Activated CD8-positive, alpha-beta T cell treated with anti-CD3 and anti-CD28 coated beads, Interleukin-2, amount 10 ng/mL, durations not matched to agents 7 days and 5 days (primary cell): Measurements from ENCODE around the gene TLCD2. TPM values are rescaled to one million over a fixed set of nuclear protein-coding genes. Genes with fewer than 3 reads are reported as not detected.
"Not testable (repeated sequence)": the region's sequence is repeated elsewhere in the genome, so short reads cannot be mapped to it uniquely, and the experiment has no call there.

Experiments
- ATAC-seq: fragments of 150-1000 bp; cut with Tn5 transposase; one replicate; pipeline ENCODE4 v1.10.0; 2021; ENCODE audit warnings: moderate library complexity
- CTCF ChIA-PET: fragments of 350-600 bp; sonication (Branson Sonifier 250); formaldehyde crosslinking; loops from one replicate; lab custom pipeline; 2021; ENCODE audit warnings: antibody characterized with exemption; lab: Charles Lee
- POLR2A ChIA-PET: fragments of 350-600 bp; sonication (Branson Sonifier 250); formaldehyde crosslinking; loops from one replicate; lab custom pipeline; 2021; ENCODE audit warnings: antibody characterized with exemption; lab: Charles Lee
- DNase-seq: peaks from one replicate; pipeline ENCODE4 v3.0.0-alpha.2; 2020
- H3K27ac Mint-ChIP-seq: one replicate; pipeline ENCODE4 v1.8.0; 2021; ENCODE audit warnings: mild to moderate bottlenecking, mixed read lengths
- H3K27me3 Mint-ChIP-seq: one replicate; pipeline ENCODE4 v1.8.0; 2021; ENCODE audit warnings: low read depth, mixed read lengths
- H3K36me3 Mint-ChIP-seq: one replicate; pipeline ENCODE4 v1.8.0; 2021; ENCODE audit warnings: low read depth, mixed read lengths
- H3K4me1 Mint-ChIP-seq: one replicate; pipeline ENCODE4 v1.8.0; 2021; ENCODE audit warnings: low read depth, mixed read lengths
- H3K4me3 Mint-ChIP-seq: one replicate; pipeline ENCODE4 v1.8.0; 2021; ENCODE audit warnings: mild to moderate bottlenecking, mixed read lengths
- H3K9me3 Mint-ChIP-seq: one replicate; pipeline ENCODE4 v1.8.0; 2022; ENCODE audit warnings: mixed read lengths; ENCODE audit not compliant: insufficient read depth
- total RNA-seq, 2 experiments: library from RNA; stranded (reverse); gene quantifications; one replicate each; pipeline ENCODE4 v1.2.3, GENCODE V29; 2021

The TLCD2 gene
- total RNA-seq, 2 experiments from 2014 or later, result 0.13 TPM; not detected in 1

DNA sequence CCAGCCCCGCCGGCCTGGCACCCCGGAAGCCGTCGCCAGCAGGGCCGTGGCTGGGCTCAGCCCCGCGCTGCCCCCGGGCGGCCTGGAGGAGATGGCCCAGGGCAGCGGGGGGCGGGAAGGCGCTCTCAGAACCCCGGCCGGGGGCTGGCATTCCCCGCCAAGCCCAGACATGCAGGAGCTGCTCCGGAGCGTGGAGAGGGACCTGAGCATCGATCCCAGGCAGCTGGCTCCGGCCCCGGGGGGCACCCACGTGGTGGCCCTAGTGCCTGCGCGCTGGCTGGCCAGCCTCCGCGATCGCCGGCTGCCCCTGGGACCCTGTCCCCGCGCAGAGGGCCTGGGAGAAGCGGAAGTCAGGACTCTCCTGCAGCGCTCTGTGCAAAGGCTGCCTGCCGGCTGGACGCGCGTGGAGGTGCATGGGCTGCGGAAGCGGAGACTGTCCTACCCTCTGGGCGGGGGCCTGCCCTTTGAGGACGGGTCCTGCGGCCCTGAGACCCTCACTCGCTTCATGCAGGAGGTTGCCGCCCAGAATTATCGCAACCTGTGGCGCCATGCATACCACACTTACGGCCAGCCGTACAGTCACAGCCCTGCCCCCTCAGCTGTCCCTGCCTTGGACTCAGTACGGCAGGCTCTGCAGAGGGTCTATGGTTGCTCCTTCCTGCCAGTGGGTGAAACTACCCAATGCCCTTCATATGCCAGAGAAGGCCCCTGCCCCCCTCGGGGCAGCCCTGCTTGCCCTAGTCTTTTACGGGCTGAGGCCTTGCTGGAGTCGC, 14.9 kb upstream of the TLCD2 start:
- Mint-ChIP-seq H3K27me3 (no peaks in the 10 kb centered on the region), H3K4me3 (peak overlapping the region; percentile 77), H3K36me3 (peaks cover 24% of the 10 kb centered on the region), H3K9me3 (no peaks in the 10 kb centered on the region), H3K27ac (peak overlapping the region; percentile 62), H3K4me1 (peaks cover 49% of the 10 kb centered on the region)
- no peak for DNase-seq
- ATAC-seq, result peak; percentile 70
- ChIA-PET CTCF (interaction anchor here (0.7 to 7.0 kb wide), 2 partner anchors 9 to 145 kb away, joined by 3 to 44 read pairs; no protein-coding TSS in a partner anchor), POLR2A (interaction anchor here (0.6 to 2.5 kb wide), 6 partner anchors 9 to 145 kb away, joined by 3 to 13 read pairs (median 5); partner anchors contain the start of gene SMYD4)

DNA sequence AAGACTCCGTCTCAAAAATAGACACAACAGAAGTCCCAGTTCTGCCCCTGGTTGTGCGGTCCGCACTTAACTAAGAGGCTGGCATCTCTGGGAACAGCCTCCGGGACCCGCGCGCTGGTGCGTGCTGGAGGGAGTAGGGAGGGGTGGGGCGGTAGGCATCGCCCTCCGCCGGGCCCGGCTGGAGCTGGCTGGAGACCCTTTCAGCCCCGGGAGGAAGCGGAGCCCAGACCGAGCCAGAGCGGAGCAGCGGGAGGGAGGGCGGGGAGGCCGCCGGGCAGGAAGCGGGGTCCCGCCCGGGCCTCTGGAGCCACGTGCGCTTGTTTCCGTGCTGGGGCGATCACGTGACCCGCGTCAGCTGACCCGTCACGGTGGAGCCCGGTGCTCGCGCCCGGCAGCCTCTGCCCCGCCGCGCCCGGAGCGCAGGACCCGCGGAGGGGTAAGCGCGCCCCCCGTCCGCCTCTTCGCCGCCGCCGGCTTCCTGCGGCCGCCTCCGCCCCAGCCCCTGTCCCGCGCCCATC, 14.2 kb upstream of the TLCD2 start, which contains the start of gene WDR81:
WDR81 (plus strand) TSS at position 354 of the 518 bp plus-strand sequence. CDS start 256 bp downstream, outside the sequence.
- Mint-ChIP-seq H3K4me1 (peaks cover 42% of the 10 kb centered on the region), H3K36me3 (peaks cover 18% of the 10 kb centered on the region), H3K27ac (peak within 1 kb of the TSS; percentile 82), H3K9me3 (no peaks in the 10 kb centered on the region), H3K27me3 (no peaks in the 10 kb centered on the region), H3K4me3 (peak within 1 kb of the TSS; percentile 77)
- ChIA-PET POLR2A (interaction anchor here (0.7 to 2.5 kb wide), 7 partner anchors 8 to 172 kb away, joined by 3 to 13 read pairs (median 4); partner anchors contain the start of gene SMYD4), CTCF (interaction anchor here (0.7 to 7.0 kb wide), 3 partner anchors 8 to 145 kb away, joined by 3 to 44 read pairs (median 7); no protein-coding TSS in a partner anchor)
- DNase-seq (peak; percentile 94), ATAC-seq (peak; percentile 79)

DNA sequence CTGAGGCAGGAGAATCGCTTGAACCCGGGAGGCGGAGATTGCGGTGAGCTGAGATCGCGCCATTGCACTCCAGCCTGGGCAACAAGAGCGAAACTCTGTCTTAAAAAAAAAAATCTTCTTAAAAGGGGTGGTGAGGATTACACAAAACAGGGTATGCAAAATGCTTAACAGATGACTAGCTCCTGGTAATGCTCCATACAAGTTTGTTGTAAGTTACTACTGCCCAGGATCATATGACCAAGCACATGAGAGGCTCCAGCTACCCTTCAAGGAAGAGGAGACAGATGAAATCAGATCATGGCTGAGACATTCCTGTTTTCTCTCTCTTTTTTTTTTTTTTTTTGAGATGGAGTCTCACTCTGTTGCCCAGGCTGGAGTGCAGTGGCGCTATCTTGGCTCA, 11.8 kb upstream of the TLCD2 start:
- ATAC-seq, DNase-seq, H3K9me3 Mint-ChIP-seq, H3K4me3 Mint-ChIP-seq, H3K27me3 Mint-ChIP-seq, H3K36me3 Mint-ChIP-seq: not testable (repeated sequence)
- peaks cover 54% of the 10 kb centered on the region for H3K4me1 Mint-ChIP-seq
- H3K27ac Mint-ChIP-seq, result peak overlapping the region; percentile 95
- ChIA-PET POLR2A (interaction anchor here (1.9 kb wide), 1 partner anchor 108 kb away, joined by 8 read pairs; the partner anchor contains the start of genes RPA1 and SMYD4), CTCF (interaction anchor here (1.0 to 7.0 kb wide), 20 partner anchors 9 to 187 kb away, joined by 3 to 44 read pairs (median 8); partner anchors contain the start of genes RPA1 and SMYD4)

DNA sequence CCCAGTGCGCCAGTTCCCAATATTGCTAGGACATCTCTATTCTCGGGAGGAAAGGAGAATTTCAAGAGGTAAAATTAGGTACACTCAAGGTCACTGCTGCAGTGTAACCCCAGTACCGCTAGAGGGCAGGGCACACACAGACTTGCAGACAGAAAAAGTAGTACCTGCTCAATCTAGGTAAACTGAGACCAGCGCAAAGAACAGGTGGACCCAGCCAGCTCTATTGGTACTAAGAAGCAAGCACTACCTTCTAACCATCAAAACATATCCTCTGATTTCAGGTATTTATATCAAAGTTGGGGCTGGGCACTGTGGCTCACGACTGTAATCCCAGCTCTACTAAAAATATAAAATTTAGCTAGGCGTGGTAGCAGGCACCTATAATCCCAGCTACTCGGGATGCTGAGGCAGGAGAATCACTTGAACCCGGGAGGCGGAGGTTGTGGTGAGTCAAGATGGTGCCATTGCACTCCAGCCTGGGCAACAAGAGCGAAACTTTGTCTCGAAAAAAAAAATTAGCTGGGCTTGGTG, 10.7 kb upstream of the TLCD2 start:
- CTCF ChIA-PET, result interaction anchor here (0.6 to 7.0 kb wide), 41 partner anchors 8 to 617 kb away, joined by 3 to 44 read pairs (median 4); partner anchors contain the start of genes HIC1, PRPF8, RILP and RPA1
- peak; percentile 83 for DNase-seq
- H3K9me3 Mint-ChIP-seq, result no peaks in the 10 kb centered on the region
- no peaks in the 10 kb centered on the region for H3K27me3 Mint-ChIP-seq
- H3K4me1 Mint-ChIP-seq, result peaks cover 57% of the 10 kb centered on the region
- H3K27ac Mint-ChIP-seq, result no peak overlapping the region
- no peak overlapping the region for H3K4me3 Mint-ChIP-seq
- POLR2A ChIA-PET, result interaction anchor here (0.9 to 1.9 kb wide), 3 partner anchors 43 to 160 kb away, joined by 3 to 8 read pairs (median 4); partner anchors contain the start of genes RPA1 and SMYD4
- no peak for ATAC-seq
- H3K36me3 Mint-ChIP-seq, result peaks cover 5% of the 10 kb centered on the region

- DNase-seq (no peak), ATAC-seq (no peak)
- Mint-ChIP-seq H3K36me3 (peaks cover 2% of the 10 kb centered on the region), H3K4me3 (peak overlapping the region; percentile 95), H3K4me1 (peaks cover 51% of the 10 kb centered on the region), H3K27me3 (no peaks in the 10 kb centered on the region), H3K9me3 (no peaks in the 10 kb centered on the region), H3K27ac (peak overlapping the region; percentile 68)
- CTCF ChIA-PET, result interaction anchor here (0.7 to 7.0 kb wide), 7 partner anchors 19 to 158 kb away, joined by 3 to 44 read pairs (median 4); partner anchors contain the start of gene RILP
- POLR2A ChIA-PET, result interaction anchor here (1.1 kb wide), 1 partner anchor 111 kb away, joined by 3 read pairs; the partner anchor contains the start of genes RPA1 and SMYD4
These were observed 8.4 kb upstream of the TLCD2 start for GRCh38 chr17:1718362-1719165.

DNA sequence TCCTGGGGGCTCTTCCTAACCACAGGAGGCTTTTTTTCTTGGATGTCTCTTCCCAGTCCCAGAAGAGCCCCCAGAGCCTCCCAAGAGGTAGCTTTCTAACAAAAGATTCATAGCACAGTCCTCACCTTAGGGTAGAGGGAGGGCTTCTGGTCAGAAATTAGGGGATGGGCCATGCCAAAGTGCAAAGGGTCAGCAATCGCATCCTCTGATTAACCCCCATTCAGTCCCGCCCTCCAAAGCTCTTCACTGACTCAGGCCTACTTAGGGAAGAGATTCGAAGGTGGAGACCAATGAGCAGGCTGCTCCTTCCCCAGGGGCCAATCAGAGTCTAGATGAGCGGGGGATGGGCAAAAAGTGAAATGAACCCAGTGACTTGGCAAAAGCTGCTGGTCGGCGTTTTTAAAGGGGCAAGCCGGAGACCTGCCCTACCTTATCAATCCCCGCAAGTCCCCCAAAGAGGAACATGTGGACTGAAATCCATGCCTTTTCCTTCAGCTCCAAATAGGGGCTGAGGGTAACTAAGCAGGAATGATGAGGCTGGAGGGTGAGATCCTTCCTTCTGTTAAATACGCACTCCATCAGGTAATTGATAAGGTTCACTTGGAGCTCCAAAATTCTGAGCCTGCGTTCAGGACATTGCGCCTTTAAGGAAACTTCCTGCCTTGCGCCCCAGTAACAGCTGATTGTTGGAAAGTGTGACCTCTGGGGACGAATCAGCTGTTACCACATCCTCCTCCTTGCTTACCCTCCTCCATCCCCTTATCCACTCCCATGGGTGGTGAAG, 6.9 kb upstream of the TLCD2 start:
- Mint-ChIP-seq H3K4me1 (peaks cover 37% of the 10 kb centered on the region), H3K9me3 (no peaks in the 10 kb centered on the region)

GRCh38 chr17:1716076-1716911, 6.1 kb upstream of the TLCD2 start:
- Mint-ChIP-seq H3K4me1 (peaks cover 37% of the 10 kb centered on the region), H3K4me3 (peak overlapping the region; percentile 95), H3K9me3 (no peaks in the 10 kb centered on the region), H3K36me3 (peaks cover 11% of the 10 kb centered on the region), H3K27me3 (peaks cover 6% of the 10 kb centered on the region), H3K27ac (peak overlapping the region; percentile 95)
- ChIA-PET CTCF (interaction anchor here (0.6 to 2.3 kb wide), 22 partner anchors 9 to 529 kb away, joined by 3 to 18 read pairs (median 5); partner anchors contain the start of genes HIC1, RILP, SERPINF1 and SMYD4), POLR2A (interaction anchor here (0.5 to 3.0 kb wide), 16 partner anchors 9 to 532 kb away, joined by 3 to 16 read pairs (median 4); partner anchors contain the start of genes HIC1, PRPF8, RPA1 and SMYD4)
- peak; percentile 86 for ATAC-seq
- DNase-seq, result peak; percentile 100

More for the DNA sequence above, 6.9 kb upstream of the TLCD2 start:
- peak overlapping the region; percentile 95 for H3K4me3 Mint-ChIP-seq
- POLR2A ChIA-PET, result interaction anchor here (0.6 to 3.0 kb wide), 16 partner anchors 8 to 338 kb away, joined by 3 to 16 read pairs (median 4); partner anchors contain the start of genes HIC1, PRPF8, RPA1 and SMYD4
- DNase-seq (peak; percentile 96), ATAC-seq (peak; percentile 67)
- peaks cover under 1% of the 10 kb centered on the region for H3K27me3 Mint-ChIP-seq
- H3K36me3 Mint-ChIP-seq, result peaks cover 6% of the 10 kb centered on the region
- CTCF ChIA-PET, result interaction anchor here (0.8 to 2.3 kb wide), 24 partner anchors 8 to 528 kb away, joined by 3 to 18 read pairs (median 5); partner anchors contain the start of genes HIC1, RILP and SERPINF1
- peak overlapping the region; percentile 95 for H3K27ac Mint-ChIP-seq

- Mint-ChIP-seq H3K27me3 (peaks cover 9% of the 10 kb centered on the region), H3K4me1 (peaks cover 39% of the 10 kb centered on the region), H3K36me3 (peaks cover 11% of the 10 kb centered on the region), H3K4me3 (peak overlapping the region; percentile 95), H3K27ac (peak overlapping the region; percentile 85), H3K9me3 (no peaks in the 10 kb centered on the region)
- no peak for ATAC-seq
- CTCF ChIA-PET, result interaction anchor here (1.0 to 2.3 kb wide), 5 partner anchors 67 to 339 kb away, joined by 3 to 18 read pairs (median 8); partner anchors contain the start of genes HIC1, RILP and SMYD4
- no peak for DNase-seq
- POLR2A ChIA-PET, result interaction anchor here (1.0 to 3.0 kb wide), 3 partner anchors 9 to 114 kb away, joined by 5 to 16 read pairs (median 13); partner anchors contain the start of genes RPA1, SMYD4 and WDR81
These were observed 5.6 kb upstream of the TLCD2 start for GRCh38 chr17:1715803-1716075.
